Measurements from ENCODE around the gene MCU.

DNA sequence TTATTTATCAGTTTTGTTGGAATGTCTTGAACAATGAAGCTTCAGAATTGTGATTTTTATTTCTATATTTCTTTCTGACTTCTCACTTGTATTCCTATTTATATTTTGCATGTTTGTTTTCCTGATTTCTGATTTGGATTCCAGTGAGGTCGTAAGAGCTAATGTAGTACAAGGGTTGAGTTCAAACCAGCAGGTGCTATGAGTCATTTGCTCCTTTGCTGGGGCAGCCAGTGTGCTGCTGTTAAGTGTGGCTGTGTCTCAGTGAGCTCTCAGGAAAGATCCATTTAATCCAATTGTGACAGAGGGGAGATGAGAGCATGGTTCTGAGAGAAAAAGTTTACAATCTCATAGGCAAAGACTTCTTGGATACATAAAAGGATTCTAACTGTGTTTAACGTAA, 48.6 kb downstream of the MCU start:
- TF ChIP-seq CTCF (IDR thresholded peaks at IDR 0.05) (no peak), EZH2 (IDR thresholded peaks at IDR 0.05; ENCODE audit: borderline replicate concordance, insufficient read depth, low read depth, low read length, poor library complexity, severe bottlenecking) (no peak)

Data from B cell (primary cell).